Osteocyte (in vitro differentiated cells): ENCODE results near the gene SLC7A1. TPM values are rescaled to one million over a fixed set of nuclear protein-coding genes. Genes with fewer than 3 reads are reported as not detected.

Experiments
- DNase-seq: peaks from one replicate; pipeline ENCODE4 v3.0.0; 2021; ENCODE audit warnings: mixed read lengths; ENCODE audit not compliant: unreplicated experiment; ENCODE audit errors: extremely low spot score
- H3K27ac Mint-ChIP-seq: one replicate; pipeline ENCODE4 v1.8.0; 2021; ENCODE audit warnings: mild to moderate bottlenecking, mixed read lengths; ENCODE audit not compliant: unreplicated experiment
- H3K27me3 Mint-ChIP-seq: one replicate; pipeline ENCODE4 v1.8.0; 2021; ENCODE audit warnings: mixed read lengths; ENCODE audit not compliant: unreplicated experiment
- H3K36me3 Mint-ChIP-seq: one replicate; pipeline ENCODE4 v1.8.0; 2021; ENCODE audit warnings: mixed read lengths; ENCODE audit not compliant: unreplicated experiment
- H3K4me1 Mint-ChIP-seq: one replicate; pipeline ENCODE4 v1.8.0; 2021; ENCODE audit warnings: mixed read lengths; ENCODE audit not compliant: unreplicated experiment
- H3K4me3 Mint-ChIP-seq: one replicate; pipeline ENCODE4 v1.8.0; 2021; ENCODE audit warnings: mild to moderate bottlenecking, moderate library complexity, mixed read lengths; ENCODE audit not compliant: unreplicated experiment
- H3K9me3 Mint-ChIP-seq: one replicate; pipeline ENCODE4 v1.8.0; 2021; ENCODE audit warnings: mixed read lengths; ENCODE audit not compliant: unreplicated experiment
- total RNA-seq: library from RNA; stranded (reverse); gene quantifications from 2 replicates; pipeline ENCODE4 v1.2.1, GENCODE V29; 2021
- TF ChIP-seq, protein P1 (sequence below): fragments of 200-600 bp; sonication (generic); IDR thresholded peaks from 2 replicates; pipeline ENCODE4 v1.5.0; 2021; ENCODE audit warnings: antibody characterized with exemption, mild to moderate bottlenecking, moderate library complexity

The SLC7A1 gene
- total RNA-seq, 1 donor from 2014 or later = 84.0 TPM

DNA sequence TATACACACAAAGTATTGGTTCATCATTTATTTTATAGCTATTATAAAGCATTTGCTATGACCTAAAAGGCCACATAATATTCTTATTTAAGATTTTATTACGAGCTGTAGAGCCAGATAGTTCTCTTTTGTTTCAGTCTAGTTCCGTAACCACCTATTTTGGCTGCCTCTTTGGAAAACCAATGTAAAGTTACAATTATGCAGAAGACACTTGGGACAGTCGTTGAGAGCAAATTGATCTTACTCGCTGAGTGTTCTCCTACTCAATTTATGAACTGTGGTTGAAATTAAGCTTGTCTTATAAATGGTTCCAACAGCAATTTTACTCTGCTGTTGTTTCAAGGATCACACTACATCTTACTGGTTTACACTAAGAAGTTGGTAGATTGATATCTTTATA, 122.3 kb downstream of the SLC7A1 start:
- H3K27ac Mint-ChIP-seq = no peak overlapping the region
- H3K4me1 Mint-ChIP-seq = no peaks in the 10 kb centered on the region
- TF ChIP-seq, protein P1, sequence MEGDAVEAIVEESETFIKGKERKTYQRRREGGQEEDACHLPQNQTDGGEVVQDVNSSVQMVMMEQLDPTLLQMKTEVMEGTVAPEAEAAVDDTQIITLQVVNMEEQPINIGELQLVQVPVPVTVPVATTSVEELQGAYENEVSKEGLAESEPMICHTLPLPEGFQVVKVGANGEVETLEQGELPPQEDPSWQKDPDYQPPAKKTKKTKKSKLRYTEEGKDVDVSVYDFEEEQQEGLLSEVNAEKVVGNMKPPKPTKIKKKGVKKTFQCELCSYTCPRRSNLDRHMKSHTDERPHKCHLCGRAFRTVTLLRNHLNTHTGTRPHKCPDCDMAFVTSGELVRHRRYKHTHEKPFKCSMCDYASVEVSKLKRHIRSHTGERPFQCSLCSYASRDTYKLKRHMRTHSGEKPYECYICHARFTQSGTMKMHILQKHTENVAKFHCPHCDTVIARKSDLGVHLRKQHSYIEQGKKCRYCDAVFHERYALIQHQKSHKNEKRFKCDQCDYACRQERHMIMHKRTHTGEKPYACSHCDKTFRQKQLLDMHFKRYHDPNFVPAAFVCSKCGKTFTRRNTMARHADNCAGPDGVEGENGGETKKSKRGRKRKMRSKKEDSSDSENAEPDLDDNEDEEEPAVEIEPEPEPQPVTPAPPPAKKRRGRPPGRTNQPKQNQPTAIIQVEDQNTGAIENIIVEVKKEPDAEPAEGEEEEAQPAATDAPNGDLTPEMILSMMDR = no peak
- no peak for DNase-seq
- no peaks in the 10 kb centered on the region for H3K36me3 Mint-ChIP-seq
- no peak overlapping the region for H3K4me3 Mint-ChIP-seq
- H3K27me3 Mint-ChIP-seq = peaks cover 22% of the 10 kb centered on the region
- no peaks in the 10 kb centered on the region for H3K9me3 Mint-ChIP-seq

DNA sequence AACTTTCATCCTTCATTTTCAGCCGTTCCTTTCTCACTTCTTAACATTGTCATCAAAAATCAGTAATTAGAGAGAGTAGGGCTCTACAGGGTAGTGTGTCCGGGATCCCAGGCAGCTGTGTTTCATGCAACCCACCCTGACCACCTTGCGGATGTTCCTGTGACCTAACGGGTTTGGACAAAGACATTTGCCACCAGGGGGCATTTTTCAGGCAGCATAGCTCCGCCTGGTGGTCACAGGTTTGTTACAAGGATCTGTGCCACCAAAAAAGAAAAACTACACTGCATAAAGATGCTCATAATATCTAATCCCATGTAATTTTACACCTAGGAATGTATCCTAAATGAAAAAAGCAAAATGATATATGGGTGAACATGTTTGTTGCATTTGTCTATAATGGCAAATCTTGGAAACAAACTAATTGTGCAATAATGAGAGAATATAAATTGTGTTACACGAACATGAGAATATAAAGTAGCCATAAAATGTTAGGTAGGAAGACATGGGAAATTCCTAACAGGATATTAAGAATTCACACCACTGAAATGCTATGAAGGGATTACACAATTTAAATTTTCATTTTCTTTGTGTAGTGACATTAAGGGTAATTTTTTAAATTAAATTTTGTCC, 123.0 kb downstream of the SLC7A1 start:
- no peaks in the 10 kb centered on the region for H3K4me1 Mint-ChIP-seq
- H3K36me3 Mint-ChIP-seq = no peaks in the 10 kb centered on the region
- H3K27ac Mint-ChIP-seq = no peak overlapping the region
- DNase-seq = no peak
- TF ChIP-seq, protein P1 = peak; percentile 84
- peaks cover 19% of the 10 kb centered on the region for H3K27me3 Mint-ChIP-seq
- H3K9me3 Mint-ChIP-seq = no peaks in the 10 kb centered on the region
- no peak overlapping the region for H3K4me3 Mint-ChIP-seq

DNA sequence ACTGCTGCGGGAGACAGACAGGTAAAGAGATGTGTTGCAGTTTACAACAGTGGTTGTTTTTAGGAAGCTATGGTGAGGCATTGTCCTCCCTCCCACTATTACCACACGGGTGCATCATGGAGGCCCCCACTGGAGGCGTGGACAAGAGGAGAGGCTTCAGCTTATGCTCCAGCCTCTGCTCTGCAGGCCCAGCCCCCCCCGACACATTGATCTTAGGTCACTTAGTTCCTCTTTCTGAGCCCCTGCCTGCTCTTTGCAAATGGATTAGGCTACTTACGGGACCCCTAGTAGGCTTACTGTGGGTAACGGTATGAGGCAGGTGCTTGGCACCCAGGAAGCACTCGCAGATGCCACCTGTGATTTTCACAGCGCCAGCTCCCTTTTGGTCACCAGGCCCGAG, 123.9 kb downstream of the SLC7A1 start:
- Mint-ChIP-seq H3K36me3 (no peaks in the 10 kb centered on the region), H3K27ac (no peak overlapping the region), H3K9me3 (no peaks in the 10 kb centered on the region), H3K4me1 (no peaks in the 10 kb centered on the region), H3K27me3 (peaks cover 11% of the 10 kb centered on the region), H3K4me3 (no peak overlapping the region)
- TF ChIP-seq, protein P1 = no peak
- no peak for DNase-seq

DNA sequence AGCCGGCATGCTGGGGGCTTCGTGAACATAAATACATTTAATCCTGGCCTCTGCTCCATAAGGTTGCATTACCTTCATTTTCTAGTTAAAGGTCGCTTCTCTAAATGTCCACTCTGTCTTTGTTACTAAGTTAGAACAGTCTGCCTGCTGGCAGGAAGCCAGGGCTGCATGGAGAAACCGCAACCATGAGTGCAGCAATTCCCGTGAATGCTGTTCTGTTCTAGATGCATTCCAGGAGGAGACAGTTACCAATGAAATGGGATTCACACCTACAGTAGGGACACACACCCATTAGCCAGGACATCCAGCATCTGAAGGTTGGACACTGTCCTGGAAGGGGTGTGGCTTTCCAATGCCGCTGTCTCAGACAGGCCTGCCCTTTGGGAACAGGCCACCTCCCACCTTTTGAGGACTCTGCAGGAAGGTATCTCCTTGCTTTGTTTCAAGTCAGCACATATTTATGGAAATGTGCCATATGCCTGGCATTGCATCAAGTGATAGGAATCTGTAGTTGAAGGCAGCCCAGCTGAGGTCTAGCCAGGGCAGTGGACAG, 129.7 kb downstream of the SLC7A1 start:
- Mint-ChIP-seq H3K4me3 (no peak overlapping the region), H3K36me3 (no peaks in the 10 kb centered on the region), H3K9me3 (no peaks in the 10 kb centered on the region), H3K4me1 (peaks cover 1% of the 10 kb centered on the region), H3K27me3 (peaks cover 8% of the 10 kb centered on the region), H3K27ac (no peak overlapping the region)
- peak; percentile 78 for DNase-seq
- TF ChIP-seq, protein P1 = no peak

GRCh38 chr13:29464105-29464679, 131.3 kb downstream of the SLC7A1 start:
- peak; percentile 53 for DNase-seq
- Mint-ChIP-seq H3K27me3 (peaks cover 14% of the 10 kb centered on the region), H3K9me3 (no peaks in the 10 kb centered on the region), H3K4me3 (no peak overlapping the region), H3K4me1 (peaks cover 1% of the 10 kb centered on the region), H3K27ac (no peak overlapping the region), H3K36me3 (no peaks in the 10 kb centered on the region)
- TF ChIP-seq, protein P1 = no peak
